A673 (cell line): ENCODE results near the gene OPRM1. TPM values are rescaled to one million over a fixed set of nuclear protein-coding genes. Genes with fewer than 3 reads are reported as not detected.

ENCODE experiments used
- BruUV-seq: library from RNA; stranded (reverse); fragments of 400-500 nt; replicated peaks from 2 replicates; lab custom pipeline; 2021; lab: Mats Ljungman, UMichigan
- CTCF ChIA-PET: fragments of 300-600 bp; sonication (Branson Sonifier 250); formaldehyde crosslinking; loops from one replicate; lab custom pipeline; 2022; ENCODE audit warnings: antibody characterized with exemption; lab: Charles Lee
- POLR2A ChIA-PET: fragments of 300-600 bp; sonication (Branson Sonifier 250); formaldehyde crosslinking; loops from one replicate; lab custom pipeline; 2022; ENCODE audit warnings: antibody characterized with exemption; ENCODE audit not compliant: low non-redundant PET; lab: Charles Lee
- DNase-seq: peaks from one replicate; pipeline ENCODE4 v3.0.0-alpha.2; 2015; ENCODE audit warnings: low spot score
- H3K27ac ChIP-seq: fragments of 200-600 bp; sonication (generic); 2 replicates; pipeline ENCODE4 v1.5.1; 2016; ENCODE audit warnings: mixed run types, low read depth, mild to moderate bottlenecking, mixed read lengths, antibody characterized with exemption, low read length; ENCODE audit not compliant: poor library complexity, severe bottlenecking
- H3K27me3 ChIP-seq: fragments of 200-600 bp; sonication (generic); replicated peaks from 2 replicates; pipeline ENCODE4 v1.6.1; 2017; ENCODE audit warnings: mixed run types, low read depth, mild to moderate bottlenecking, mixed read lengths, antibody characterized with exemption, low read length; ENCODE audit not compliant: insufficient read depth, poor library complexity
- H3K36me3 ChIP-seq: fragments of 200-600 bp; sonication (generic); 2 replicates; pipeline ENCODE4 v1.6.1; 2016; ENCODE audit warnings: mixed run types, mild to moderate bottlenecking, mixed read lengths, antibody characterized with exemption, low read length; ENCODE audit not compliant: insufficient read depth, poor library complexity, severe bottlenecking
- H3K4me1 ChIP-seq: fragments of 200-600 bp; sonication (generic); 2 replicates; pipeline ENCODE4 v1.6.1; 2017; ENCODE audit warnings: mixed run types, mild to moderate bottlenecking, mixed read lengths, antibody characterized with exemption, low read length; ENCODE audit not compliant: insufficient read depth, poor library complexity, severe bottlenecking
- H3K4me3 ChIP-seq: fragments of 200-600 bp; sonication (generic); 2 replicates; pipeline ENCODE4 v1.5.1; 2016; ENCODE audit warnings: low read depth, mixed run types, mild to moderate bottlenecking, mixed read lengths, low read length; ENCODE audit not compliant: poor library complexity, severe bottlenecking
- H3K9me3 ChIP-seq: fragments of 200-600 bp; sonication (generic); 2 replicates; pipeline ENCODE4 v1.6.1; 2016; ENCODE audit warnings: mixed run types, low read depth, mild to moderate bottlenecking, mixed read lengths, antibody characterized with exemption, low read length; ENCODE audit not compliant: poor library complexity, severe bottlenecking
- EZH2 ChIP-seq: fragments of 200-600 bp; sonication (generic); IDR thresholded peaks from 2 replicates; pipeline ENCODE4 v1.6.1; 2017; ENCODE audit warnings: borderline replicate concordance, low read depth, mild to moderate bottlenecking, mixed read lengths, antibody characterized with exemption, low read length; ENCODE audit not compliant: poor library complexity, severe bottlenecking
- intact Hi-C: fragments of 100-400 bp; cut with micrococcal nuclease; formaldehyde crosslinking; loops from one replicate; pipeline ENCODE4 v1.10.0; 2022; ENCODE audit not compliant: unreplicated experiment
- total RNA-seq: library from RNA; stranded (reverse); gene quantifications from 2 replicates; pipeline ENCODE4 v1.2.3, GENCODE V29; 2021
- TF ChIP-seq, protein P1 (sequence below): fragments of 300-800, 200-600 bp; sonication (generic); conservative IDR thresholded peaks from 2 replicates; pipeline ENCODE4 v1.5.1; 2017; ENCODE audit warnings: low read depth, mild to moderate bottlenecking, antibody characterized with exemption, low read length, moderate library complexity, mixed read lengths

OPRM1 gene
- total RNA-seq, 1 experiment from 2014 or later, result not detected

DNA sequence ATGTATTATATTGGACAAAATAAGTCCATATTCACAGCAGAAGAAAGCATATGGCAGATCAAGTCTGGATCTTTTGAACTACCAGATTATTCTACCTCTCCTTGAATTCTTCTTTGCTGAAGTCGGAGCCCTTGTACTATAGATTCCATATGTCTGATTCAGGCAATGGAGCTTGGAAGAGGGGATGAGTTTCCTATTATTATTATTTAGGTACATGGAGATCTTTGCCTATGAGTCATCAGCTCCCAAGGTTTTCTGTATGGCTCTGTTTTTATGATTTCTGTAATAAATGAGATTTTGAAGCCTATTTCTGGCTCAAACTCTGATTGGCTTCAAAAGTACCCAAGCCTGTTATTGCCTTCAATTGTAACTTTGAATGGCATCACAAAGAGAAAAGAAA lies 72.0 kb downstream of the OPRM1 start:
- Histone ChIP-seq H3K27me3 (no peaks in the 10 kb centered on the region), H3K36me3 (no peaks in the 10 kb centered on the region), H3K27ac (no peak overlapping the region), H3K4me1 (no peaks in the 10 kb centered on the region), H3K9me3 (no peaks in the 10 kb centered on the region), H3K4me3 (no peak overlapping the region)
- ChIA-PET CTCF (no interaction called here), POLR2A (no interaction called here)
- no TSS peak for BruUV-seq
- TF ChIP-seq, protein P1, sequence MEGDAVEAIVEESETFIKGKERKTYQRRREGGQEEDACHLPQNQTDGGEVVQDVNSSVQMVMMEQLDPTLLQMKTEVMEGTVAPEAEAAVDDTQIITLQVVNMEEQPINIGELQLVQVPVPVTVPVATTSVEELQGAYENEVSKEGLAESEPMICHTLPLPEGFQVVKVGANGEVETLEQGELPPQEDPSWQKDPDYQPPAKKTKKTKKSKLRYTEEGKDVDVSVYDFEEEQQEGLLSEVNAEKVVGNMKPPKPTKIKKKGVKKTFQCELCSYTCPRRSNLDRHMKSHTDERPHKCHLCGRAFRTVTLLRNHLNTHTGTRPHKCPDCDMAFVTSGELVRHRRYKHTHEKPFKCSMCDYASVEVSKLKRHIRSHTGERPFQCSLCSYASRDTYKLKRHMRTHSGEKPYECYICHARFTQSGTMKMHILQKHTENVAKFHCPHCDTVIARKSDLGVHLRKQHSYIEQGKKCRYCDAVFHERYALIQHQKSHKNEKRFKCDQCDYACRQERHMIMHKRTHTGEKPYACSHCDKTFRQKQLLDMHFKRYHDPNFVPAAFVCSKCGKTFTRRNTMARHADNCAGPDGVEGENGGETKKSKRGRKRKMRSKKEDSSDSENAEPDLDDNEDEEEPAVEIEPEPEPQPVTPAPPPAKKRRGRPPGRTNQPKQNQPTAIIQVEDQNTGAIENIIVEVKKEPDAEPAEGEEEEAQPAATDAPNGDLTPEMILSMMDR, result no peak
- TF ChIP-seq EZH2, result no peak
- intact Hi-C loops, result no loop called here
- DNase-seq, result no peak

GRCh38 chr6:154112181-154112809 lies 73.3 kb downstream of the OPRM1 start:
- no peaks in the 10 kb centered on the region for H3K27me3 ChIP-seq
- POLR2A ChIA-PET, result no interaction called here
- H3K9me3 ChIP-seq, result no peaks in the 10 kb centered on the region
- intact Hi-C loops, result no loop called here
- no peaks in the 10 kb centered on the region for H3K36me3 ChIP-seq
- TF ChIP-seq EZH2, result no peak
- TF ChIP-seq, protein P1, result no peak
- BruUV-seq, result no TSS peak
- no peak overlapping the region for H3K27ac ChIP-seq
- no peak overlapping the region for H3K4me3 ChIP-seq
- CTCF ChIA-PET, result interaction anchor here (0.6 kb wide), 1 partner anchor 75 kb away, joined by 7 read pairs; no protein-coding TSS in a partner anchor
- DNase-seq, result no peak
- no peaks in the 10 kb centered on the region for H3K4me1 ChIP-seq

DNA sequence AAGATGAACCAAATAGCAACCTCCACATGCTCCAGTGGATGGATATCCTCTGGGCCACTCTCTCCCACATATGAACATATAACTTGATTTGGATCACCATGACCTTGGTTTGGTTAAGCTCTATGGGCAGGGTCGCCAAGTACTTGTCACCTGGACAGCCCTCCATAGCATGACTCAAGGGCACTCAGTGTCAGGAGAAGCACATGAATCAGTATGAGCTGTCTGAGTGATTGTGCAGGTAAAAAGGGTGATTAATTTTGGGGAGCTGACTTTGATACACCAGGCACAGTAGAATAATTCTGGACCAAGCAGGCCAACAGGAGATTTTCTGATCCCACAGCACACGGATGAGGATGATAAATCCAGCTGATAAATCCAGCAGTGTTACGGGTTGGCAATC lies 74.4 kb downstream of the OPRM1 start:
- no TSS peak for BruUV-seq
- no peak for TF ChIP-seq EZH2
- TF ChIP-seq, protein P1, result no peak
- Histone ChIP-seq H3K27me3 (no peaks in the 10 kb centered on the region), H3K9me3 (no peaks in the 10 kb centered on the region), H3K4me3 (no peak overlapping the region), H3K36me3 (no peaks in the 10 kb centered on the region), H3K4me1 (no peaks in the 10 kb centered on the region), H3K27ac (no peak overlapping the region)
- intact Hi-C loops, result no loop called here
- no peak for DNase-seq
- ChIA-PET CTCF (no interaction called here), POLR2A (no interaction called here)
